Measurements from ENCODE around the gene STMN3.
"Not testable (repeated sequence)": the region's sequence is repeated elsewhere in the genome, so short reads cannot be mapped to it uniquely, and the experiment has no call there.

The STMN3 gene

DNA sequence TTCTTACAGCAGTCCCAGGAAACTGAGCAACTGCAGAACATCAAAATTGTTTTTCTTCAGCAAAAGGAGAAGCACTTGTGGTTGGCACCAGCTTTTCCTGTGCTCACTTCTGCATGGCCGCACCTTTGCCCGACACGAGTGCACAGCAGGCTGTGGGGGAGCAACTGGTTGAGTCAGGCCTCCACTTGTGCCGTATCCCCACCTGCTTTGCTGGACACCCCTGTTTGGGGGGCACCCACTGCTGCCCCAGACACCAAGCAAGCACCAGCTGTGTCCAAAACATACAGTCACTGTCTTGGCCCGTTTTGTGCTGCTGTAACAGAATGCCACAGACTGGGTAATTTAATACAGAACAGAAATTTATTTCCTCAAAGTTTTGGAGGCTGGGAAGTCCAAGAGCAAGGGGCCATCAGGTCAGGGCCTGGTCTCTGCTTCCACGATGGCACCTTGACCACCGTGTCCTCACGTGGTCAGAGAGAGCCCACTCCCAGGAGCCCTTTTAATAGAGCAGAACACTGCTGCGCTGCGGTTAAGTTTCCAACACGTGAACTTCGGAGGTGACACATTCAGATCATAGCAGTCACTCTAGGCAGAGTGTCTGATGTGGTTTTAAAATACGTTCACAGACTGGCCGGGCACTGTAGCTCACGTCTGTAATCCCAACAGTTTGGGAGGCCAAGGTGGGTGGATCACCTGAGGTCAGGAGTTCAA is 17.6 kb downstream of the STMN3 start:
- no peak for DNase-seq (ENCODE audit: low spot score)

DNA sequence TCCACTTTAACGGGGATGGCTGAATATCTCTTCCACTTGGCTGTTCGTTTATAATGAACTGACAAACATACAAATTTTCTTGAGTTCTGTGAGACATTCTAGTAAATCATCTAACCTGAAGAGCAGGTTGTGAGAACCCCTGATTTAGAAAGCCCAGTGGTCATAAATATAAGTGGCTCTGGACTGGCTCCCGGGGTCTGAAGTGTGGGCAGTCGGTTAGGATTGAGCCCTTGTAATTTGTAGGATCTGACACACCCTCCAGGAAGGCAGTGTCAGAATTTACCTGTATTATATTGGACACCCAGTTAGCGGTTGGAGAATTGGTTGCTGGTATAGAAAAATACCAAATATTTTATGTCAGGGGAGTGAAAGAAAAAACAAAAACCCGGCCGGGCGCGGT is 19.5 kb downstream of the STMN3 start:
- DNase-seq (ENCODE audit: low spot score): no peak

DNA sequence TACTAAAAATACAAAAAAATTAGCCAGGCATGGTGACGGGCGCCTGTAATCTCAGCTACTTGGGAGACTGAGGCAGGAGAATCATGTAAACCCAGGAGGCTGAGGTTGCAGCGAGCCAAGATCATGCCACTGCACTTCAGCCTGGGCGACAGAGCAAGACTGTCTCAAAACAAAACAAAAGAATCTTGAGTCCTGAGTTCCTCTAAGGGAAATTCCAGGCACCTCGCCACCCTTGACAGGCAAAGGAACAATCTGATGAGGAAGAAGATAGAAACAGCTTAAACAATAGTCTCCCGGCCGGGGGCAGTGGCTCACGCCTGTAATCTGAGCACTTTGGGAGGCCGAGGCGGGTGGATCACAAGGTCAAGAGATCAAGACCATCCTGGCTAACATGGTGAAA is 21.8 kb downstream of the STMN3 start:
- not testable (repeated sequence) for DNase-seq (ENCODE audit: low spot score)

DNA sequence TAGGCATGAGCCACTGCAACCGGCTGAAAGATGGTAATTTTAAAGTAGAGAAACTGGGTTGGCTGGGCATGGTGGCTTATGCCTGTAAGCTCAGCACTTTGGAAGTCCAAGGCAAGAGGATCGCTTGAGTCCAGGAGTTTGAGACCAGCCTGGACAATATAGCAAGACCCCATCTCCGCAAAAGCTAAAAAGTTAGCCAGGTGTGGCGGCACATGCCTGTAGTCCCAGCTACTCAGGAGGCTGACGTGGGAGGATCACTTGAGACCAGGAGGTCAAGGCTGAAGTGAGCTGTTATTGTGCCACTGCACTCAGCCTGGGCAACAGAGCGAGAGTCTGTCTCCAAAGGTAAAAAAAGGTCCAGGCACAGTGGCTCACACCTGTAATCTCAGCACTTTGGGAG is 22.3 kb downstream of the STMN3 start:
- not testable (repeated sequence) for DNase-seq (ENCODE audit: low spot score)

DNA sequence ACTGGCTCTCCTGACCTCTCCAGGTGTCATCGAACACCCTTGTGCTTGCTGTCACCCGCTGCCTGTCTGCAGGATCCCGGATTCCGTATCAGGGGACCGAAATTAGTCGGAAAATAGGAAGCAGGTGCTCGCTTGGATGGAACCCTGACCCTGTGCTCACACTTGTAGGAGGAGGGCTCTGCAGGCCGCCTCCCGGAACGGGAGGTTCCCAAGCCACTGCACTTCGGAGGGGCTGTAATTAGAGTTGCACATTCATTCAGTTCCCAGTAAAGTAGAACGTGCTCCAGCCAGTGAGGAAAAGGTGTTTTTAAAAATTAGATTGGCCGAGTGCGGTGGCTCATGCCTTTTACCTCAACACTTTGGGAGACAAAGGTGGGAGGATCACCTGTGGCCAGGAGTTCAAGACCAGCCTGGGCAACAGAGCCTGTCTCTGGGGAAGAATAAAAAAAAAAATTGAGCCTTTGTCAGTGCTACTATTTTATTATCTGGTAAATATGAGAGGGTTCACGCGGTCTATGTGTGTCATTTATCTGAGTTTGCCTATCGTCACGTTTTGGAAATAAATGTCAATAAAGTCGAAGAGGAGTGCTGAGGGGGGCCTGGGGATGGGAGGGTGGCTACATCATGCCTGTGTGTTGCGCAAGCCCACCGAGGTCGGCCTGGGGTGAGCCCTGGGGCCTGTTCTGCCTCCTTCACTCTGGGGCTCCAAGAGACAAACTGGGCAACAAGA is 24.8 kb downstream of the STMN3 start:
- peak; percentile 93 for DNase-seq (ENCODE audit: low spot score)

DNA sequence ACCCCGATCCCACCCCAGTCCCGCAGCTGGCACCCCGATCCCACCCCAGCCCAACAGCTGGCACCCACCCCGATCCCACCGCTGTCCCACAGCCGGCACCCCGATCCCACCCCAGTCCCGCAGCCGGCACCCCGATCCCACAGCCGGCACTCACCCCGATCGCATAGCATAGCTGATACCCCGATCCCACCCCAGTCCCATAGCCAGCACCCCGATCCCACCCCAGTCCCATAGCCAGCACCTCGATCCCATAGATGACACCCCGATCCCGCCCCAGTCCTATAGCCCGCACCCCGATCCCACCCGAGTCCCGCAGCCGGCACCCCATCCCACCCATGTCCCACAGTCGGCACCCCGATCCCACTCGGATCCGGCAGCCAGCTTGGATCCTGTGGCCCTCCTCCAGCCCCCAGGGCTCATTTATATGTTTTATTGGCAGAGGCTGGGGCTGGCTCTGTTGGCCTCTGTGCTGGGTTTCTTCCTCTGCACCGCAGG is 25.4 kb downstream of the STMN3 start:
- no peak for DNase-seq (ENCODE audit: low spot score)

DNA sequence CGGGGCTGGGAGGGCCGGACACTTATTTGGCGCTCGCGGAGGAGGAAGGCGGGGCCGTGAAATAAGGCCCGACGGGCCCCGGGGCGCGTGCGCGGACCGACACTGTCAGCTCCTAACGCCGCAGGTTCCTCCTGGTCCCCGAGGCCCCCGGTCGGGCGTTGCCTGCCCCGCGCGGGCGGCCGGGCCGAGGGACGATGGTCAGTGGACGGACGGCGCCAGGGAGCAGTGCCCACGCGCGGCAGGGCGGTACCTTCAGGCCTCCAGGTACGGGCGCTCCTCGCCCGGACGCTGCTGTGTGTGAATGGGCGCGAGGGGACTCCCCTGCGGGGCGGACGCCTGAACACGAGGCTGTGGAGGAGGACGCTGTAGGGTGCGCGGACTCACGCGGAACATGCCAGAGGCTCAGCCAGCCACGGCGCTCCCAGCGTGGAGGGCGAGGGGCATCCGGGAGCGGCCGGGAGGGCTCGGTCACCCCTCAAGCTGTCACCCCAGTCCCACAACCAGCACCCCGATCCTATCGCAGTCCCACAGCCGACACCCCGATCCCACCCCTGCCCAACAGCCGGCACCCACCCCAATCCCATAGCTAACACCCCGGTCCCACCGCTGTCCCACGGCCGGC is 26.0 kb downstream of the STMN3 start:
- DNase-seq (ENCODE audit: low spot score): peak; percentile 97

DNA sequence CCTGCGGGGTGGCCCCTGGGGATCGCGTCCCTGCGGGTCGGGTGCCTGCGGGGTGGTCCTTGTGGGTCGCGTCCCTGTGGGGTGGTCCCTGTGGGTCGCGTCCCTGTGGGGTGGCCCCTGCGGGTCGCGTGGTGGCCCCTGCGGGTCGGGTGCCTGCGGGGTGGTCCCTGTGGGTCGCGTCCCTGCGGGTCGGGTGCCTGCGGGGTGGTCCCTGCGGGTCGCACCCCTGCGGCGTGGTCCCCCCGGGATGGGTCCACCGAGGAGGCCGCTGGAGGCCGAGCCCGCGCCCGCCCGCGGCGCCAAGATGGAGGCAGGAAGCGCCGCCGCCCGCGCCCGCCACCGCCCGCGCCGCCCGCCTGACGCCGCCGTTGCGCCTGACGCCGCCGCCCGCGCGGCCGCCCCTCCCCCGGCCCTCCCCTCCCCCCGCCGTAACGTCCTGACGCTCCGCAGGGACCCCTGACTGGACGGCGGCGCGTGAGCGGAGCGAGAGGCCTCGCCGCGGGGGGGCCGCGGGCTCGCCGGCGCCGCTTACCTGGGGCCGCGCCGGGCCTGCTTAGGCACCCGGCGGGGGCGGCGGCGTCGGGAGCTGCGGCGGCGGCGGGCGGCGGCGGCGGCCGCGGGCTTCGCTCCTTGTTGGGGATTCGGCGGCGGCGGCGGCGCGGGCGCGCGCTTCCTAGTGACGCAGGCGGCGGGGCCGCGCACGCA is 26.6 kb downstream of the STMN3 start, which contains the start of gene GMEB2:
Gene GMEB2 (minus strand): TSS at position 678 of the 705 bp plus-strand sequence. CDS start 7,704 bp downstream, outside the sequence.
- DNase-seq (ENCODE audit: low spot score): peak; percentile 86

DNA sequence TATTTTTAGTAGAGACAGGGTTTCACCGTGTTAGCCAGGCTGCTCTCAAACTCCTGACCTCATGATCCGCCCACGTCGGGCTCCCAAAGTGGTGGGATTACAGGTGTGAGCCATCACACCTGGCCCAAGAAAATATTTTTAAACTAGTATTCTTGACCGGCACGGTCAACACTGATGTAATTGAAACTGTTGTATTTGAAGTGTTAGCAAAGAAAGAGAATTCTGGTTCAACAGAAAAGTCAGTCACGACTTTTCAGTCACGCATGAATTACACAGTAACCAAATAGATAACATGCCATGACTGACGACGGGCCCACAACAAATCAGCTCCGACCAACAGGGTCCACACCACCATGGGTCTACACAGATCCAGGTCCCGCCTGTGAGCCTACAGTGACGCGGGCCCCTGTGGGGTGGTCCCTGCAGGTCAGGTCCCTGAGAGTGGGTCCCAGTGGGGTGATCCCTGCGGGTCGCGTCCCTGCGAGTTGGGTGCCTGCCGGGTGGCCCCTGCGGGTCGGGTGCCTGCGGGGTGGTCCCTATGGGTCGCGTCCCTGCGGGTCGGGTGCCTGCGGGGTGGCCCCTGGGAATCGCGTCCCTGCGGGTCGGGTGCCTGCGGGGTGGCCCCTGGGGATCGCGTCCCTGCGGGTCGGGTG is 27.3 kb downstream of the STMN3 start:
- DNase-seq (ENCODE audit: low spot score): peak; percentile 37

DNA sequence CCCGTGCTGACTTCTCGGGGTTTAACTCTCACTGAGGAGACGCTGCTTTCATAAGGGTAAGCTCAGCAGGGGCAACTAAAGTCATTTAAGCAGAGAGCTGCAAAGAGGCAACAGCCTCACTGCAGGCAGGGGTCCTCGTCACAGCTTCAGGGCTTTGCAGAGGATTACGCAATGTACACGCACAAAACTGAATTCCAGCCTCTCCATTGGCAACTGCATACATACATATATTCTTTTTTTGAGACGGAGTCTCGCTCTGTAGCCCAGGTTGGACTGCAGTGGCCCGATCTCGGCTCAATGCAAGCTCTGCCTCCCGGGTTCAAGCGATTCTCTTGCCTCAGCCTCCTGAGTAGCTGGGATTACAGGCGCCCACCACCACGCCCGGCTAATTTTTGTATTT is 28.7 kb downstream of the STMN3 start:
- no peak for DNase-seq (ENCODE audit: low spot score)

DNA sequence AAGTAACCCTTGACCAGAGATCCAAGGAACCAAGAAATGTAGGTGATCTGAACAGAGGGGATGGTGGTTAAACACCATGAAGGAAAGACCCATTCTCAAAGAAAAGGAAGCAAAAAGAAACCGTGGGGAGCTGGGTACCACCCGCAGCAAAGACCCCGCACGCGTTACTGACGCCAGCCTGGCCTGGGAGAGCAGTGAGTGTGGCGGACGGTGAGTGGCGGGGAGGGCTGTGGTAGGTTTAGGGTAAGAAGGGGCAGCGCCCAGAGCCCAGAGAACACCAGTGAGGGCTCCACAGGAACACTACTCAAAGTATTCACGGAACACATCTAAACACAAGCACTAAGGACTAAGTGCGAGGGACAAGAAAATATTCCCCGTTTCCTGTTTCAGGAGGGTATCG is 30.5 kb downstream of the STMN3 start:
- no peak for DNase-seq (ENCODE audit: low spot score)

DNA sequence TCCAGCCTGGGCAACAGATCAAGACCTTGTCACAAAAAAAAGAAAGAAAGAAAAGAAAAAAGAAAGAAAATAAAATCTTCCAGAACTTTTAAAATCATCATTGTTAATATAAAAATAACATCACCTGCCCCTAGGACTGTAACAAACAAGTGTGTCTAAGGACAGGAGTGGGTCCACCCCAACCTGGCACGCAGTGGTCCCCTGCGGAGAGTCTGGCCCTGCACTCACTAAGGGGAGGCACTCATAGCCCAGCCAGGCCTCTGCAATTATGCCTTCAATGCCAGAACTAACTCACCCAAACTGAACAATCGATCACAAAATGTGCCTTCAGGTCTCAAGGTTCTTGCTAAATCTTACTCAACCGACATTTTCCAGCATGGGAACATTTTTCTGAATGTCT is 31.1 kb downstream of the STMN3 start:
- no peak for DNase-seq (ENCODE audit: low spot score)

DNA sequence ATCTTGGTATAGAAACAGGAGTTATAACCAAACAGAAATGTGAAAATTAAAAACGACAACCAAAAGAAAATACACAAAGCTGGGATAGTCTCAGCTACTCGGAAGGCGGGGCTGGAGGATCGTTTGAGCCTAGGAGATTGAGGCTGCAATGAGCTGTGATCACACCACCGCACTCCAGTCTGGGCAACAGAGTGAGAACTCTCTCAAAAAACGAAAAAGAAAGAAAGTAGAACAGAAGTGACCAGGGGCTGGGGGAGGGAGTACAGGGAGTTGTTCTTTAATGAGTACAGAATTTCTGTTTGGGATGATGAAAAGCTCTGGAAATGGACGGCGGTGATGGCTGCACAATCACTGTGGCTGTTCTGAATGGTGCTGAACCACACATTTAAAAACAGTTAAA is 32.2 kb downstream of the STMN3 start:
- no peak for DNase-seq (ENCODE audit: low spot score)

DNA sequence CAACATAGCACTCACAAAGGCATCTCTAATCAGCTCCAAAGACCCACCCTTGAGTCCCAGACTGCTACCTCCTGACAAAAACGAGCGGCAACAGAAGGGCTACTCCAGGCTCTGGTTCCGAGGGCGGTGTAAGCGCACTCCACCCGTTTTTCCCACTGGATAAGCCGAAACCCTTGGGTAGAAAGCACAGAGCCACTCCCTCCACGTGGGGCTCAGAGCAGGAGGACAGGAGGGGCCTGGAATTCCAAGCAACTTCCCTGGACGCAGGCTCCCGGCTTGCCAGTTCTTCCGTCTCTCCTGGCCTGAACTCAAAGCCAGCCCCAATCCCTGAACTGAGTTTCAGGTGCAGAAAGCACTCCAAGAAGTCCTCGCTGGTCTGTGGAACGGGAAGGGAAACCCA is 33.7 kb downstream of the STMN3 start:
- no peak for DNase-seq (ENCODE audit: low spot score)

DNA sequence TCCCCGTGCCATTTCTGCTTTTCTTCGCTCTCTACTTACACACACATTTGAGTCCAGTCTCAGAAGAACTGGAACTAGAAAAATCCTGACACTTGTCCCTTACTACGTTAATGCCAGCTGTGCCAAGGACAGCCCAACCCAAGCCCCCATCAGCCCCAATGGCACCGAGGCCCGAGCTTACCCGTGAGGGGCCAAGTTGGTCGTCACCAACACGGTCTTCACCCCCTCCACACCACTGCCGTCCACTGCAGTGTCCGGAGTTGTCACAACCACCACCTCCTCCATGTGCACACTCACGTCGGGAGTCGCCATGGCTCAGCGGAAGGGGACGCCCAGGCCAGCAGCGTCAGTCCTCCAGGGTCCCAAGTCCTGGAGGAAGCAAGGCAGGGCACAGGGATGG is 34.1 kb downstream of the STMN3 start:
- DNase-seq (ENCODE audit: low spot score): no peak

DNA sequence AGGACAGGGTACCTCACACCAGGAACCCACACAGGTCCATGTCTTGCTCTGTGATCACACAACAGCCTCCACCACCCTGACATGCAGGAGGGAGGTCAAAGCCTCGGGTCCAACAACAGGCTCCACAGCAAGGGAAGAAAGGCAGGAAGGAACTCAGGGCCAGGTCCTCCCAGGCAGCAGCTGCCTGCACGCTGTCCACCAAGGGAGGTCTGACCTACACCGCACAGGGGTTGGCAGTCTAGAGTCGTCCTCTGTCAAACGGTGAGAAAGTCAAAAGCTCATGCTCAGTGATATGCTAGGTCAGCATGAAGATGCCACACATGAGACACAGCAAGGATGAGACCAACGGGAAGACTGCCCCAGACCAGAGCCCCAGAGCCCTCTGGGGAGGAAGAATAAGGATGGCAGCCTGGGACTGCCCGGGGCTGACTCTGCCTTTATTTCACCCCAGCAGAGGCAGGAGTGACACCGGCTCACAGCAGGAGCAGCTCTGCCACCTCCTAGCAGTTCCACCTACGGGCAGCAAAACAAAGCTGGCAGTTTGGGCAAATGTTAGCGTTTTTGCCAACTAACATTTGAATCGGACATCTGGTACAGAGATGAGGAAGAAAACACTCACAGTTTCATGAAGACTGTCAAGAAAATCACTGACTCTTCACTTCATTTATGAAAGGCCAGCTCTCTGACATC is 34.8 kb downstream of the STMN3 start:
- DNase-seq (ENCODE audit: low spot score): no peak

DNA sequence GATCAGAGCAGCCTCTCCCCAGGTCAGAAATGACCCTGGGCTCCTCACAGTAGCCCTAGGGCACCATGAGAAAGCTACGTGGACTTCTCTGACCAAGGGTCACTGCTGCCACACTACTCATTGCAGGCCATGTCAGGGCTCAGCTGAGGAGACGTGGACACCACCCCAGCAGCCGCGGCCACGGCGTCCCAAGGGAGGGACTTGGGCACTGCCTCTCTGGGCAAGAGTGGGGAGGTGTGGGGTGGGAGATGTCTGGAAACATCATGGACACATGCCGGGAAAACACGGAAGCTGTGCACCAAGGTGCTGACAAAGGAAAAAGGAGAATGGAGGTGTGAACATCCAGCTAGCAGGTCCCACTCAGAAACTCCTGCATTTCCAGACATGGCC is 35.4 kb downstream of the STMN3 start:
- no peak for DNase-seq (ENCODE audit: low spot score)

DNA sequence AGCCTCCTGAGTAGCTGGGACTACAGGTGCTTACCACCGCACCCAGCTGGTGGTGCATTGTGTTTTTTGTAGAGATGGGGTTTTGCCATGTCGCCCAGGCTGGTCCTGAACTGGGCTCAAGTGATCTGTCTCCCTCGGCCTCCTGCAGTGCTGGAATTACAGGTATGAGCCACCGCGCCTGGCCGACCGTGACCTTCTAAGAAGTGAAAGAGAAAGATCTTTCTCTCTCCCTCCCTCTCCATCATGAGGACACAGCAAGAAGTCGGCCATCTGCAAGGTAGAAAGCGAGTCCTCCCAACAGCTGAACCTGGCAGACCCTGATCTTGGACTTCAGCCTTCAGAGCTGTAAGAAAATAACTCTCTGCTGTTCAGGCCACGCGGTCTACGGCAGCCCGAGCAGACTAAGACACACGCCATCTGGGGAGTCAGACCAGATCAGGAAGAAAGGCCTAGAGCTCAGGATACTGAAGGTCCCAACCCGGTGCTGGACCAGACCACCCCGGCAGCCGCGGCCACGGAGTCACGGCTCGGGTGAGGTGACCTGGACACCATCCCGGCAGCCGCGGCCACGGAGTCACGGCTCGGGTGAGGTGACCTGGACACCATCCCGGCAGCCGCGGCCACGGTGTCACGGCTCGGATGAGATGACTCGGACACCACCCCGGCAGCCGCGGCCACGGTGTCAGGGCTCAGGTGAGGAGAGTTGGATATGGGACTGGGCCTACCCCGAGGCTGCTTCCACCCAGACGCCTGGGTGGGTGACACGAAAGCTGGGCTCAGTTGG is 35.9 kb downstream of the STMN3 start:
- DNase-seq (ENCODE audit: low spot score): no peak

DNA sequence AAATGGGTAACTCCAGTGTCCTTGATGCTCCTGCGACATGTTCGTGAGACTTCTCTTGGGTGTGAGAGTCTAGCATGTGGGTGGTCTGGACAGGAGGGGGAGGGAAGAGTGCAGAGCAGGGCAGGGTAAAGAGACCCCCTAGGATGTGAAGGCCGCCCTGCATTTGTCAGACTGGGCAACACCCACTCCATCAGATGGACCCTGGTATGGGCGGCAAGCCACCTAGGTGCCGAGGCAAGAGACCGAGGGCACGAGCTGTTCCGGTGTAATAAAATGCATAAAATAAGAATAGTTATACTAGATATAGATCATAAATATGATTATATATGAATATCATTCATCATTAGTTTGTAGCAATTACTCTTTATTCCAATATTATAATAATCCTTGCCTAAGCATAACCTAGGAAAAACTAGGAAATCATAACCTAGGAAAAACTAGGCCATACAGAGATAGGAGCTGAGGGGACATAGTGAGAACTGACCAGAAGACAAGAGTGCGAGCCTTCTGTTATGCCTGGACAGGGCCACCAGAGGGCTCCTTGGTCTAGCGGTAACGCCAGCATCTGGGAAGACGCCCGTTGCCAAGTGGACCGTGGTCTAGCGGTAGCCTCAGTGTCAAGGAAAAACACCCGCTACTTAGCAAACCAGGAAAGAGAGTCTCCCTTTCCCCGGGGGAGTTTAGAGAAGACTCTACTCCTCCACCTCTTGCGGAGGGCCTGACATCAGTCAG is 39.2 kb downstream of the STMN3 start:
- not testable (repeated sequence) for DNase-seq (ENCODE audit: low spot score)
